Activated CD4-positive, alpha-beta T cell treated with anti-CD3 and anti-CD28 coated beads for 48 hours (primary cell): ENCODE results near the gene GLIPR1.
"Not testable (repeated sequence)": the region's sequence is repeated elsewhere in the genome, so short reads cannot be mapped to it uniquely, and the experiment has no call there.

Source experiments
- DNase-seq: peaks from one replicate; pipeline ENCODE4 v3.0.0-alpha.2; 2020

GLIPR1 gene

DNA sequence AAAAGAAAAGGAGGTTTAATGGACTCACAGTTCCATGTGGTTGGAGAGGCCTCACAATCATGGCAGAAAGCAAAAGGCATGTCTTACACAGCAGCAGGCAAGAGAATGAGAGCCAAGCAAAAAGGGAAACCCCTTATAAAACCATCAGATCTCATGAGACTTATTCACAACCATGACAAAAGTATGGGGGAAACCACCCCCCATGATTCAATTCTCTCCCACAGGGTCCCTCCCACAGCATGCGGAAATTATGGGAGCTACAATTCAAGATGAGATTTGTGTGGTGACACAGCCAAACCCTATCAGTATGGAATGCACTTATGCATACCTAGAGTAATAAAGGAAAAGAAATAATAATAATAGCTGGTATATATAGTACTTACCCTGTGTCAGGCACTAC, 4.5 kb upstream of the GLIPR1 start:
- DNase-seq = peak; percentile 66

GRCh38 chr12:75477137-75477536, 3.4 kb upstream of the GLIPR1 start:
- no peak for DNase-seq

DNA sequence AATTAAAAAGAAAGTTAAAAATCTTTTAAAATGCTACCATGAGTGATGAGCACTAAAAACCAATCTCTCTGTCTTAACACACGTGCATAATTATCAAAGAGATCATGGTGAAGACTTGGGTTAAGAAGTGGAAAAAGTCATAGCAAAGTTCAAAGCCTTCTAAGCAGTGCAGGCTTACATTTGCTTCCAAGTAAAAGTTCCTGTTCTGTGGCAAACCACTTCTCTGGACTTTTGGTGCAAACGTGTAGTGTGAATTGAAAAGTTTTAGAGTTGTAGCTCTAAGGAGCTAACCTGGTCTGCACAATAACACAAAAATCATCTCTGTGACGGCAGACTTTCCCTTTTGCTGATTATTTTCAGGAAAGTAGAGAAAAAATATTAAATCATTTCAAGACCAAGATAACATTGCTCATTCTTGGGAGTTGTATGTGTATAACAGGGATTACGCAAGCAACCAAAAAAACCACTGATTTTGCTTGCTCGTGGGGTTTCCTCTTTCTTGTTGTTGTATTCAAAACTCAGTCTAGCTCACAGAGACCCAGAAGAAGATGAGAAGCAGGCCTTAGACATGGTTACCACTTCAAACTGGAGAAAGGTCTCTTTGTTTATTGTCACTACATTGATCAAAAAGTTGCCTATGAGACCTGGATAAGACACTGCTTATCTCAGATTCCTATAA, 2.3 kb upstream of the GLIPR1 start:
- DNase-seq = peak; percentile 31

GRCh38 chr12:75479963-75480461, 543 bp upstream of the GLIPR1 start:
- DNase-seq = no peak

GRCh38 chr12:75481013-75481705, 604 bp downstream of the GLIPR1 start:
- DNase-seq = no peak

DNA sequence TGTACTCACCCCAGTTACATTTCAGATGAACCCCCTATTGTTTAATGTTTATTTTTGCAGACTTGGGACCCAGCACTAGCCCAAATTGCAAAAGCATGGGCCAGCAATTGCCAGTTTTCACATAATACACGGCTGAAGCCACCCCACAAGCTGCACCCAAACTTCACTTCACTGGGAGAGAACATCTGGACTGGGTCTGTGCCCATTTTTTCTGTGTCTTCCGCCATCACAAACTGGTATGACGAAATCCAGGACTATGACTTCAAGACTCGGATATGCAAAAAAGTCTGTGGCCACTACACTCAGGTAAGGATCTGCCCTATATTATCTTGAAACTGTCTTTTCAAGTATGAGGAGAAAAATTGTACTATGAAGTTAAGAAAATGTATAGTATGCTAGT, 1.2 kb downstream of the GLIPR1 start:
- DNase-seq = no peak

DNA sequence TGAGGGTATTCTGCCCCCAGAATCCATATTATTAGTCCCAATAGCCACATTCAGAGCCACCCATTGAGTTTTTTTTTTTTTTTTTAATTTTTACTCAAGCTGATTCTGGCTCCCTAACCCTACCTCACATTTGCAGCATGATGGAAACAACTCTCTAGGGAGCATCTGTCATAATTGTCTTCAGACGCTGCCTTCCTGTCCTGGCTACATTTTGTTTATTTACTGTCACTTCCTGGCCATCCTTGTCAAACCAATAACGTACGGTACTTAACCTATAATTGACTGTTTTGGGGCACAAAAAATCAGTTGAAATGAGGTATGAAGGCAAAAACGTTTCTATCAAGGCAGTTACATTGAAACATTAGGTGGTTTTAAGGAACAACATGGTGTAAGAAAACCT, 2.1 kb downstream of the GLIPR1 start:
- no peak for DNase-seq

DNA sequence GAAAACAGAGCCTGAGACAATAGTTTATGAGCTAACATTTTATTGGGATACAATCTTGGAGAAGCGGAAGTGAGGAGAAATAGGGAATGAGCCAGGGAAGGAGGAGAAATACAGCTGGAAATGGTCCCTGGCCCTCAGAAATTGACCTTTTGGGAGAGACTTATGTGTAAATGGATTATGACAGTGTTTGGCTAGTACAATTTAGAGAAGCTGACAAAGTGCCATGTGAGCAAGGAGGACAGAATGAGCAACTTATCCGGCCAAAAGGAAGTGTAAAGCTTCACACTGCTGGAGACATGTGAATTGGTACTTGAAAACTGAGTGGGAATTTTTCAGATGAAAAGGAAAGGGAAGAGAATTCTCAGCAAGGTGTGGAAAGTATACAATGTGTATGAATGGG, 2.9 kb downstream of the GLIPR1 start:
- no peak for DNase-seq

- not testable (repeated sequence) for DNase-seq
Observed at GRCh38 chr12:75484450-75484849, 3.9 kb downstream of the GLIPR1 start.

DNA sequence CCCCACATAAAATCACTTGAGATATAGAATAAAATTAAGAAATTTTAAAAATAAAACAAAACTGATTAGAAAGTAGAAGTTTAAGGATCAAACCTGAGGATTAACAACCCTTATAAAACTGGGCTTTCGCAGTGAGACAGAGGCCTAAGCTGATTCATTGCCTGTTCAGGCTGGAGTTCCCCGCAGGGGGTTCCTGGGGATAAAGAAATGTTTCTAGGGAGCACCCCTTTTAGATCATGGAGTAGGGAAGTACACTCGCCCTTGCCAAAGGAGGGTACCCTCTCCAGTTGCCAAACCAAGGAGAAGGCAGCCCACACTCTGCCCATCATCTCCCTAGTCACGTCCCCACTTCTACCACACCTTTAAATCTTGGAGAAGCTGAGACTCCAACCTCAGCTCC, 6.8 kb downstream of the GLIPR1 start:
- no peak for DNase-seq

- DNase-seq = no peak
Observed at GRCh38 chr12:75488553-75488952, 8.0 kb downstream of the GLIPR1 start.

DNA sequence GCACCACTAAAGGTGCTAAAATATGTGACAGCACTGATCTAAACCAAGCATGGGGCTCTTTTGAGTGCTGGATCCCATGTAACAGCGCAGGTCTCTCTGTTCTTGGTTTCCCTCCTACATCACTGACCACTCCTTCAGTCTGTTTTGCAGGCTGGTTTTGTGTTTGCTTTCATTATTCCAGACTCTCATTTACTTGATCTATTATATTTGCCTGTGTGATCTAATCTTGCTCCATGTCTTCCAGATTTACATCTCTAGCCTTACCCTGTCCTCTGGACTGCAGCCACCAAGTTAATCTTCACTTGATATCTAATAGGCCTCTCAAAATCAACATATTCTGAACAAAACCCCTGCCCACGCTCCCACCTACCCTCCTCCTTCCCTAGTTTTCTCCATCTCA, 8.6 kb downstream of the GLIPR1 start:
- DNase-seq = no peak

GRCh38 chr12:75489613-75490210, 9.2 kb downstream of the GLIPR1 start:
- DNase-seq = peak; percentile 48

DNA sequence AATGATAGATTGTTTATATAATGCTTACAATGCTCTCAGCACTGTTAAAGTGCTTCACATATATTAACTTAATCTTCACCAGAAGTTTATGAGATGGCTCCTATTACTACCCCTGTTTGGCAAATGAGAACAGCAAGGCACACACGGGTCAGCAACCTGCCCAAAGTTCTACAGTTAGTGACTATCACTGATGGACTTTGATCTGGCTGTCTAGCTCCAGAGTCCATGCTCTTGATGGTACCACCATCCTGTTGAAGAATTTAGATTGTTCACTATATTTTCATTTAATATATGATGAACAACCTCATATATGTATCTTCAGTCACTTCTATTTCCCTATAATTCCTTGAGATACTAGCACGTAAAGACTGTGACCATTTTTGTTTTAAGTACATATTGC, 10.6 kb downstream of the GLIPR1 start:
- no peak for DNase-seq

DNA sequence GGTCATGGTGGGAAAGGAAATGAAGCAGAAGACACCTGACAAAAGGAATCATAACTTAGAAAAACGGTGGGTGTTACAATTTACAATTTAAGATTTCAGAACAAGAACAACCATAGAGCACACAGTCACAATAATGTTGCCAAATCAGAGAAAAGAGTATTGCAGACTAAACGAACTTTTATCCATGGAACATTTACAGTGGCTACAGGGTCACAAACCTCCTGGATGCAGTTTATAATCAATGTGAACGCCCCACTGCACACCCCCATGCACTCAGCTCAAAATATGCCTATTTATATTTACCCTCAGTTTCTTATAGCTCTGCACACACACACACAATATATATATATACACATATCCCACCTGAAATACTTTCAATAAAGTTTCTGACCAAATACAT, 22.9 kb downstream of the GLIPR1 start:
- no peak for DNase-seq

GRCh38 chr12:75503866-75504265, 23.3 kb downstream of the GLIPR1 start:
- DNase-seq = no peak

DNA sequence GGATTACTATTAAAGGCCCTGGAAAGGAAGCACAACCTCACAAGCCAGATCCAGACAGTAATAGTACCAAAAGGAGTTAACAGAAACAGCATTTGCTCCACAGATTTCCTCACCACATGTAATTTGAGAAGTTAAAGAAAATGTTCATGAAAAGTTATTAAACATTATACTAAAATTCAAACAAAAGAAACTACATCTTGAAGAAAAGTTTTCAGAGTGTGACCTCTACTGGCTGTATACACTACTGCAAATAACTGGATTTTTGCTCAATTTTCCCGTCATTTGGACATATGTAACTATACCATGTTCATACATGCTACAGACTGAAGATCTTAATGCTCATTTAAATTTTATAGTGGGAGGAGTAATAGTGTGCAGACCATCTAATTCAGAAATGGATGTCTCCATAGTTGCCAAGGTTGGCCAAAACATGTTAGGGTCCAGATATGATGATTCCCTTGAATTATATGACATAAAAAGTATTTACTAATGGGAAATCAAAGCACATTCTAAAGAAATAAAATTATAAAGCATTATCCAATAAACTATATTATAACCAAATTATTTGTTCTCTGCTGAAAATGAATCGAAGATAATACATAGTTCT, 25.3 kb downstream of the GLIPR1 start:
- no peak for DNase-seq

- DNase-seq = no peak
Observed at GRCh38 chr12:75507086-75507485, 26.5 kb downstream of the GLIPR1 start.

- no peak for DNase-seq
Observed at GRCh38 chr12:75508159-75508558, 27.6 kb downstream of the GLIPR1 start.

- no peak for DNase-seq
Observed at GRCh38 chr12:75509621-75510020, 29.1 kb downstream of the GLIPR1 start.

DNA sequence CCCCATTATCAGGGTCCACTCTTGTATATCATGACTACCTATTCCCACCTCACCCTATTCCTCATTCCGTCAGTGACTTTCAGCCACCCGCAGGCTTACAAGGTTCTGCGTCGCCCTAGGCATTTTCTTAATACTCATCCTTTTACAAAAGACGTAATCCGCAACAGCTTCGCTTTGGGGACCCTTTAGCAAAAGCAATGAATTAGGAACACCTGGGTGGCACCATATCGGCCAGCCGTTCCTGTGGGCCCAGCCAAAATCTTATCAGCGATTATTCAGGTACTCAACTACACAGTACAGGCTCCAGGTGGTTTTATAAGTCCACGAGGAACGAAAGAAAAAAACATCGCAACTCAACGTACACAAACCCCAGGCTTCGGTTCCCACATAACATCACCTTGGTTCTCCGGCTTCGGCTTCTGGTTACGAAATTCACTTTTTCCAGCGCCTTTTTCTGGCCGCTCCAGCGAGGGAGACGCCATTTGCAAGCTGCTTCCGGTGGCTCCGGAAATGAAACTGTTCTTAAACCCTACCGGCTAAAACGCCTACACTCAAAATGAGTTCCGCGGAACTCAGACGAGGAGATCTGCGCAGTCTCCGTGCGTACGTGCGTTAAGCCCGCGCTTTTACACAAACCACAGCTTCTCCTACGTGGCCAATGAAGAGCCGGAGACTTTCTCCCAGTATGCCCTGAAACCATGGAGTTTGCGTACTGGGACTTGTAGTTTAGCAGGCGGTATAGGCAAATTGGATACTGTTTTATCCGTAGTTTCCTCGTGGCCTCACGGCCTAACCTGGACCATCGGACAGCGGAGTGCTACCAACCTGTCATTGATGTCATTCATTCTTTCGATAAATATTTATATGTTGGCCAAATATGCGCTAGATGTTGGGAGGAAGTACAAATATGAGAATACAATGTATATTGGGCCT, 30.8 kb downstream of the GLIPR1 start, which contains the start of gene KRR1:
Gene KRR1, minus strand, starts transcription at position 494 of the 933 bp plus-strand sequence. Its CDS starts 12 bp downstream, at position 482.
- DNase-seq = peak; percentile 92

GRCh38 chr12:75521224-75521623, 40.7 kb downstream of the GLIPR1 start:
- DNase-seq = not testable (repeated sequence)
